WI38 (cell line): ENCODE results near the gene GRIA3.

Experiments
- H3K4me3 ChIP-seq: 2 replicates; pipeline ENCODE4 v1.5.1; 2011; ENCODE audit warnings: low read depth, mild to moderate bottlenecking, control low read depth, low read length
- CTCF ChIP-seq: IDR thresholded peaks from 2 replicates; pipeline ENCODE4 v1.5.1; 2012; ENCODE audit warnings: low read depth, mild to moderate bottlenecking, control low read depth, low read length

GRIA3 gene

GRCh38 chrX:123223859-123224258 lies 39.8 kb downstream of the GRIA3 start:
- no peak overlapping the region for H3K4me3 ChIP-seq
- no peak for TF ChIP-seq CTCF

GRCh38 chrX:123230798-123231197 lies 46.7 kb downstream of the GRIA3 start:
- no peak for TF ChIP-seq CTCF
- H3K4me3 ChIP-seq, result no peak overlapping the region

- H3K4me3 ChIP-seq, result no peak overlapping the region
- TF ChIP-seq CTCF, result no peak
Measured at GRCh38 chrX:123236859-123237258, 52.8 kb downstream of the GRIA3 start.

GRCh38 chrX:123237271-123237670 lies 53.2 kb downstream of the GRIA3 start:
- H3K4me3 ChIP-seq, result no peak overlapping the region
- TF ChIP-seq CTCF, result no peak

- no peak overlapping the region for H3K4me3 ChIP-seq
- no peak for TF ChIP-seq CTCF
Measured at GRCh38 chrX:123254457-123254856, 70.4 kb downstream of the GRIA3 start.

- no peak overlapping the region for H3K4me3 ChIP-seq
- TF ChIP-seq CTCF, result no peak
Measured at GRCh38 chrX:123256378-123256777, 72.3 kb downstream of the GRIA3 start.

- no peak for TF ChIP-seq CTCF
- no peak overlapping the region for H3K4me3 ChIP-seq
Measured at GRCh38 chrX:123260920-123261418, 76.9 kb downstream of the GRIA3 start.
